SK-N-MC (cell line): ENCODE results near the gene B3GAT2.

Experiments used
- EZH2 ChIP-seq: fragments of 200-600 bp; sonication (generic); IDR thresholded peaks from one replicate; pipeline ENCODE4 v1.6.1; 2017; ENCODE audit warnings: antibody characterized with exemption
- POLR2AphosphoS5 ChIP-seq: IDR thresholded peaks from 2 replicates; pipeline ENCODE4 v1.6.1; 2012; ENCODE audit warnings: mild to moderate bottlenecking, low read depth, low read length, borderline replicate concordance

- no peak for TF ChIP-seq EZH2
- no peak for TF ChIP-seq POLR2AphosphoS5
Measured at GRCh38 chr6:70857387-70858077, 99.3 kb downstream of the B3GAT2 start.
